ENCODE measurements around the gene POP4. TPM values are rescaled to one million over a fixed set of nuclear protein-coding genes. Genes with fewer than 3 reads are reported as not detected.

POP4 gene
- total RNA-seq, 1 donor from 2014 or later: 60.6 TPM

GRCh38 chr19:29598036-29598435, 8.0 kb upstream of the POP4 start:
- Mint-ChIP-seq H3K36me3 (ENCODE audit: low read depth, unreplicated experiment) (no peaks in the 10 kb centered on the region), H3K4me1 (ENCODE audit: low read depth, unreplicated experiment) (no peaks in the 10 kb centered on the region), H3K9me3 (ENCODE audit: unreplicated experiment) (no peaks in the 10 kb centered on the region), H3K4me3 (ENCODE audit: unreplicated experiment) (no peak overlapping the region), H3K27me3 (ENCODE audit: low read depth, unreplicated experiment) (peaks cover 25% of the 10 kb centered on the region), H3K27ac (ENCODE audit: unreplicated experiment) (no peak overlapping the region)
- Histone ChIP-seq H3K27ac (ENCODE audit: low read depth, low read length) (no peak overlapping the region), H3K4me1 (ENCODE audit: insufficient read depth, low read length) (no peaks in the 10 kb centered on the region), H3K79me2 (ENCODE audit: insufficient read depth, low read length) (no peaks in the 10 kb centered on the region), H2AFZ (ENCODE audit: low read depth, low read length) (no peak overlapping the region), H3K4me2 (ENCODE audit: low read length) (no peak overlapping the region), H3K9me3 (ENCODE audit: insufficient read depth, low read depth, low read length) (no peaks in the 10 kb centered on the region), H3K4me3 (ENCODE audit: insufficient read depth, low read depth, low read length) (no peak overlapping the region), H4K20me1 (ENCODE audit: insufficient read depth, low read length) (no peaks in the 10 kb centered on the region), H3K9ac (ENCODE audit: low read length) (no peak overlapping the region), H3K36me3 (ENCODE audit: insufficient read depth, low read length) (no peaks in the 10 kb centered on the region), H3K27me3 (ENCODE audit: insufficient read depth, low read length) (peaks cover 5% of the 10 kb centered on the region)
- TF ChIP-seq CTCF (IDR thresholded peaks at IDR 0.05; ENCODE audit: insufficient read depth, low read depth, low read length): no peak
- TF ChIP-seq EZH2 (IDR thresholded peaks at IDR 0.05; ENCODE audit: insufficient read depth, low read length): no peak
- FAIRE-seq (no peak), DNase-seq (ENCODE audit: low read depth) (no peak)

GRCh38 chr19:29598496-29598895, 7.6 kb upstream of the POP4 start:
- no peak overlapping the region for H2AFZ ChIP-seq (ENCODE audit: low read depth, low read length)
- H3K79me2 ChIP-seq (ENCODE audit: insufficient read depth, low read length): no peaks in the 10 kb centered on the region
- H3K4me1 ChIP-seq (ENCODE audit: insufficient read depth, low read length): no peaks in the 10 kb centered on the region
- H3K9ac ChIP-seq (ENCODE audit: low read length): no peak overlapping the region
- peaks cover 5% of the 10 kb centered on the region for H3K27me3 ChIP-seq (ENCODE audit: insufficient read depth, low read length)
- Mint-ChIP-seq H3K36me3 (ENCODE audit: low read depth, unreplicated experiment) (no peaks in the 10 kb centered on the region), H3K27me3 (ENCODE audit: low read depth, unreplicated experiment) (peaks cover 24% of the 10 kb centered on the region), H3K4me1 (ENCODE audit: low read depth, unreplicated experiment) (no peaks in the 10 kb centered on the region), H3K9me3 (ENCODE audit: unreplicated experiment) (no peaks in the 10 kb centered on the region), H3K4me3 (ENCODE audit: unreplicated experiment) (no peak overlapping the region), H3K27ac (ENCODE audit: unreplicated experiment) (no peak overlapping the region)
- no peaks in the 10 kb centered on the region for H3K9me3 ChIP-seq (ENCODE audit: insufficient read depth, low read depth, low read length)
- H3K4me3 ChIP-seq (ENCODE audit: insufficient read depth, low read depth, low read length): no peak overlapping the region
- DNase-seq (ENCODE audit: low read depth) (no peak), FAIRE-seq (no peak)
- H3K4me2 ChIP-seq (ENCODE audit: low read length): no peak overlapping the region
- no peaks in the 10 kb centered on the region for H4K20me1 ChIP-seq (ENCODE audit: insufficient read depth, low read length)
- no peak for TF ChIP-seq CTCF (IDR thresholded peaks at IDR 0.05; ENCODE audit: insufficient read depth, low read depth, low read length)
- no peak for TF ChIP-seq EZH2 (IDR thresholded peaks at IDR 0.05; ENCODE audit: insufficient read depth, low read length)
- H3K27ac ChIP-seq (ENCODE audit: low read depth, low read length): no peak overlapping the region
- no peaks in the 10 kb centered on the region for H3K36me3 ChIP-seq (ENCODE audit: insufficient read depth, low read length)

- Histone ChIP-seq H3K4me2 (ENCODE audit: low read length) (no peak overlapping the region), H3K27ac (ENCODE audit: low read depth, low read length) (no peak overlapping the region), H3K79me2 (ENCODE audit: insufficient read depth, low read length) (peaks cover 13% of the 10 kb centered on the region), H4K20me1 (ENCODE audit: insufficient read depth, low read length) (no peaks in the 10 kb centered on the region), H3K9me3 (ENCODE audit: insufficient read depth, low read depth, low read length) (no peaks in the 10 kb centered on the region), H3K36me3 (ENCODE audit: insufficient read depth, low read length) (no peaks in the 10 kb centered on the region), H3K9ac (ENCODE audit: low read length) (no peak overlapping the region), H3K4me3 (ENCODE audit: insufficient read depth, low read depth, low read length) (no peak overlapping the region), H3K27me3 (ENCODE audit: insufficient read depth, low read length) (peaks cover 2% of the 10 kb centered on the region), H2AFZ (ENCODE audit: low read depth, low read length) (no peak overlapping the region), H3K4me1 (ENCODE audit: insufficient read depth, low read length) (peaks cover 5% of the 10 kb centered on the region)
- H3K36me3 Mint-ChIP-seq (ENCODE audit: low read depth, unreplicated experiment): no peaks in the 10 kb centered on the region
- H3K27ac Mint-ChIP-seq (ENCODE audit: unreplicated experiment): no peak overlapping the region
- H3K27me3 Mint-ChIP-seq (ENCODE audit: low read depth, unreplicated experiment): peaks cover 4% of the 10 kb centered on the region
- no peak for TF ChIP-seq EZH2 (IDR thresholded peaks at IDR 0.05; ENCODE audit: insufficient read depth, low read length)
- TF ChIP-seq CTCF (IDR thresholded peaks at IDR 0.05; ENCODE audit: insufficient read depth, low read depth, low read length): no peak
- DNase-seq (ENCODE audit: low read depth) (no peak), FAIRE-seq (no peak)
- no peaks in the 10 kb centered on the region for H3K9me3 Mint-ChIP-seq (ENCODE audit: unreplicated experiment)
- H3K4me1 Mint-ChIP-seq (ENCODE audit: low read depth, unreplicated experiment): peaks cover 2% of the 10 kb centered on the region
- H3K4me3 Mint-ChIP-seq (ENCODE audit: unreplicated experiment): no peak overlapping the region
Measured at GRCh38 chr19:29603308-29603707, 2.8 kb upstream of the POP4 start.
